Fibroblast of pulmonary artery (primary cell): ENCODE measurements around the gene DHX32.

Source experiments
- DNase-seq: peaks from one replicate; pipeline ENCODE4 v3.0.0-alpha.2; 2010; ENCODE audit warnings: low read depth
- H3K4me3 ChIP-seq: replicated peaks from 2 replicates; pipeline ENCODE4 v1.5.1; 2011; ENCODE audit warnings: low read depth, mild to moderate bottlenecking, control low read depth, low read length, moderate library complexity
- CTCF ChIP-seq: IDR thresholded peaks from 2 replicates; pipeline ENCODE4 v1.5.1; 2011; ENCODE audit warnings: mild to moderate bottlenecking, control low read depth, low read length, inconsistent platforms; ENCODE audit errors: missing control alignments

DHX32 gene

GRCh38 chr10:125852487-125852886 is 28.6 kb downstream of the DHX32 start:
- DNase-seq, result no peak
- no peak overlapping the region for H3K4me3 ChIP-seq
- TF ChIP-seq CTCF, result no peak

- DNase-seq, result no peak
These were observed 30.0 kb downstream of the DHX32 start for GRCh38 chr10:125850766-125851731.

GRCh38 chr10:125849448-125849847 is 31.6 kb downstream of the DHX32 start:
- DNase-seq, result no peak
- no peak for TF ChIP-seq CTCF
- H3K4me3 ChIP-seq, result no peak overlapping the region

More at GRCh38 chr10:125850766-125851731, 30.0 kb downstream of the DHX32 start:
- TF ChIP-seq CTCF, result no peak
- H3K4me3 ChIP-seq, result no peak overlapping the region

- TF ChIP-seq CTCF, result no peak
- no peak for DNase-seq
- H3K4me3 ChIP-seq, result no peak overlapping the region
These were observed 32.2 kb downstream of the DHX32 start for GRCh38 chr10:125848857-125849256.

DNA sequence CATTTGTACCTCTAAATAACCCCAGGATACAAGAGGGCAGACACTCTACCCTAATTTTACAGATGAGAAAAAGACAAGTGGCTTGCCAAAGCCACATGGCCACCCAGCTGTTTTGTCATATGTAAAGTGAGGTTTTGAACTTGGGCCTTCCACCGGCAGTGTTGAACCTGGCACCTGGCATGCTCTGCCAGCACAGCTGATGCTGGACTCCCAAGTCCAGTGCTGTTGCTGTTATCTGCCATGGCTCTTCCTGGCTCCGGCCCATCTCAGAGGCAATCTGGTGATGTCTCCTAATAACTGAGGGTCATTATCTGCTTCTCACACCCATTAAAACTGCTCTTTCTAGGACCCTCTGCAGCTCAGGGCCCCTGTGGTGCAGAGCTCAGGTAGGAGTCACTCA is 32.7 kb downstream of the DHX32 start:
- no peak for TF ChIP-seq CTCF
- no peak overlapping the region for H3K4me3 ChIP-seq
- no peak for DNase-seq

DNA sequence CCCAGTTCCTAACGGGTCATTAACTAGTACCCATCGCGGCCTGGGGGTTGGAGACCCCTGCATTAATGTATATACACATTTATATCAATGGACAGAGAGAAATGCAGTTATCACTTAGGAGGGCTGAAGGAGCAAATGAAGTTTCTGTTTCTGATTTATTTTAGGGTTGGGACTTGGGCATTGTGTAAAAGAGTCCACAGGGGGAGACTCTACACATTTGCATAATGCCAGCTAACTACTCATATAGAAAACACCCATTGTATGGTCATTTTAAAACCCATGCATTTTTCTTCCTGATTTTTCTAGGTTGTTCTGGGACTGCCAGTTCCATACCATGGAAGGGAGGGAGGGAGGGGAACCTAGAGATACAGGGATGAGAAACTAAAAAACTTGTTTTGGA is 34.2 kb downstream of the DHX32 start:
- TF ChIP-seq CTCF, result no peak
- DNase-seq, result no peak

More for the DNA sequence above, 34.2 kb downstream of the DHX32 start:
- H3K4me3 ChIP-seq, result no peak overlapping the region
